ENCODE results near the gene NOXO1.
"Not testable (repeated sequence)": the region's sequence is repeated elsewhere in the genome, so short reads cannot be mapped to it uniquely, and the experiment has no call there.

Gene NOXO1

GRCh38 chr16:1946495-1947368, 34.5 kb downstream of the NOXO1 start:
- H3K4me3 Mint-ChIP-seq = no peak overlapping the region
- H3K4me1 Mint-ChIP-seq (ENCODE audit: low read depth in 2 of 2) = peaks cover 9 to 11% of the 10 kb centered on the region in 2 donors
- peaks cover 0 to 8% of the 10 kb centered on the region in 2 donors for H3K27me3 Mint-ChIP-seq
- no peak for ATAC-seq (replicated peaks)
- no peaks in the 10 kb centered on the region for H3K9me3 Mint-ChIP-seq
- no peaks in the 10 kb centered on the region for H3K36me3 Mint-ChIP-seq (ENCODE audit: insufficient read depth)
- no peak overlapping the region for H3K27ac Mint-ChIP-seq
- DNase-seq = no peak

DNA sequence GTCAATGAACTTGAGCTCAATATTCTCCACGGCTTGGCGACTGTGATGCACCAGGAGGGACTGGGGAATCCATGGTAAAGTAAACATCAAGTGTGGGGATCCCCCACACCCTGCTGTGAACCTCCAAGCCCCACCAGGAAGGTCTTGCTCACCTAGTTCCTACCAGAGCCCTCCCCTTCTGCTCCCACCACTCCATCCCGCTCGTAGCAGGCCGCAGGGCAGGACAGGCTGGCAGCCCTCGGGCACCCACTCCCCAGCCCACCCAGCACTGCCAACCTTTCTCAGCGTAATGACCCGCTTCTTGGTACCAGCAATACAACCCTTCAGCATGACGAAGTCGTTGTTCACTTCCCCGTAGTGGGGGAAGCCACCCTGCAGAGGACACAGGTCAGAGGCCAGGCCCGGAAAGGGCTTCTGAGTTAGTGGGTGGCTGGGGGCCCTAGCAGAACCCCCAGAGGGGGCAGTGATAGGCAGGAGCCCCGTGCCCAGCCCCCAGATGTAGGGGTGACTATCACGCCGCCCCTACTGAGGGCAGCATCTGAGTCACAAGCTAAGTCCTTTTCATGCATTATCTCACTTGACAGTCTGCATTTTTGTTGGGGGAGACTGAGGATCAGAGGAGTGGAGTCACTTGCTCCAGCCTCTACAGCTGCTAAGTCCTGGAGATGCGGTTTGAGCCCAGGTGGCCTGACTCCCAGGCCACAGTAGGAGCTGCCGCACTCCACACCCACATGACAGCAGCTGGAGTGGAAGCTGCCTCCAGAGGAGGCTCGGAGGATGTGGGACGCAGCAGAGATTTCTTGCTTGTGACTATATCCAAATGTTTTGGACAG, 35.5 kb downstream of the NOXO1 start:
- Mint-ChIP-seq H3K4me1 (ENCODE audit: low read depth in 2 of 2) (peaks cover 9 to 13% of the 10 kb centered on the region in 2 donors), H3K27ac (no peak overlapping the region), H3K36me3 (ENCODE audit: insufficient read depth) (no peaks in the 10 kb centered on the region), H3K27me3 (peaks cover 0 to 1% of the 10 kb centered on the region in 2 donors), H3K4me3 (no peak overlapping the region), H3K9me3 (no peaks in the 10 kb centered on the region)
- no peak for ATAC-seq (replicated peaks)
- no peak for DNase-seq

- peak overlapping the region; percentile 51 to 64 for H3K4me3 Mint-ChIP-seq
- peaks cover 7% of the 10 kb centered on the region for H3K36me3 Mint-ChIP-seq (ENCODE audit: insufficient read depth)
- no peaks in the 10 kb centered on the region for H3K27me3 Mint-ChIP-seq
- no peak for DNase-seq
- H3K9me3 Mint-ChIP-seq = no peaks in the 10 kb centered on the region
- peaks cover 9 to 13% of the 10 kb centered on the region in 2 donors for H3K4me1 Mint-ChIP-seq (ENCODE audit: low read depth in 2 of 2)
- ATAC-seq (replicated peaks) = no peak
- H3K27ac Mint-ChIP-seq = peak overlapping the region in 1 of 2 donors; percentile 67
Measured at GRCh38 chr16:1944612-1945199, 36.6 kb downstream of the NOXO1 start.

GRCh38 chr16:1942810-1943726, 38.2 kb downstream of the NOXO1 start, which contains the start of gene MSRB1:
MSRB1 (minus strand) TSS chr16:1943199; CDS start chr16:1943156, 43 bp downstream.
- DNase-seq = peak; percentile 97 to 99 (median 98)
- H3K4me3 Mint-ChIP-seq = peak within 1 kb of the TSS; percentile 90 to 92
- H3K4me1 Mint-ChIP-seq (ENCODE audit: low read depth in 2 of 2) = peaks cover 9 to 13% of the 10 kb centered on the region in 2 donors
- no peaks in the 10 kb centered on the region for H3K9me3 Mint-ChIP-seq
- H3K27ac Mint-ChIP-seq = peak within 1 kb of the TSS; percentile 74 to 88
- H3K36me3 Mint-ChIP-seq (ENCODE audit: insufficient read depth) = peaks cover 12% of the 10 kb centered on the region
- no peaks in the 10 kb centered on the region for H3K27me3 Mint-ChIP-seq
- ATAC-seq (replicated peaks) = peak; percentile 98

DNA sequence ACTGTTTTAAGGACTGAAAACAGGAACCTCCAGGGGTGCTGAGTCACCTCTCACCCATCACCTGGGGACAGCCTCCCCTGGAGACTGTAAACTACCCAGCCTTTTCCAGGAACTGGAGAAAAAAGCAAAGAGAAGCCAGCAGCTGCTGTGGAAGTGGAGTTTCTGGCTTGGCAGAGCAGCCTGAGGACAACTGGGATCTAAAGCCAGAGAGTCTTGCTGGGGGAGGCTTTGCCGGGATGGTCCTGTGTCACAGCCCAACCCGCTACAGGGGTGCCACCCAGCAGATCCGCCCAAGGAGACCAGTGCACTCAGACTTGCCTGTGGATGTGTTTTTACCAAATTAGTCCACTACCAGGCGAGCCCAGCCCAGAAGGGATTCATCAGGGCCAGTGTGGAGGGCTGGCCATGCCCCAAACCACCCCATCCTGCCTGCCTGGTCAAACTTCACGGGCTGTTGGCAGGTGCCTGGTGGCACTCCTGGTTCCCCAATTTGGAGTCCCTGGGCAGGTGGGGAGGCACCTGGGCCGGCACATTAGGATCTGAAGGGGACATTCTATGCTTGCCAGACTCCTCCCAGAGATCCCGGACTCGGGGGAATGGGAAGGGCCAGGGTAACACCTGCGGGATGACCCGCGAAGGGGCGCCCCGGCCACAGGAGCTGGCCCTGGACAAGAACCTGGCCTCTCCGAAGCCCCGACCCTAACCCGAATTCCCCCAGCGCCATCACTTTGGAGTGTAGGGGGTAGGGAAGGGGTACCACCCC, 39.0 kb downstream of the NOXO1 start:
- Mint-ChIP-seq H3K9me3 (no peaks in the 10 kb centered on the region), H3K4me1 (ENCODE audit: low read depth in 2 of 2) (peaks cover 9 to 13% of the 10 kb centered on the region in 2 donors), H3K4me3 (peak overlapping the region; percentile 90 to 92), H3K27me3 (no peaks in the 10 kb centered on the region), H3K36me3 (ENCODE audit: insufficient read depth) (peaks cover 15% of the 10 kb centered on the region), H3K27ac (peak overlapping the region; percentile 74 to 88)
- ATAC-seq (replicated peaks) (no peak), DNase-seq (no peak)

DNA sequence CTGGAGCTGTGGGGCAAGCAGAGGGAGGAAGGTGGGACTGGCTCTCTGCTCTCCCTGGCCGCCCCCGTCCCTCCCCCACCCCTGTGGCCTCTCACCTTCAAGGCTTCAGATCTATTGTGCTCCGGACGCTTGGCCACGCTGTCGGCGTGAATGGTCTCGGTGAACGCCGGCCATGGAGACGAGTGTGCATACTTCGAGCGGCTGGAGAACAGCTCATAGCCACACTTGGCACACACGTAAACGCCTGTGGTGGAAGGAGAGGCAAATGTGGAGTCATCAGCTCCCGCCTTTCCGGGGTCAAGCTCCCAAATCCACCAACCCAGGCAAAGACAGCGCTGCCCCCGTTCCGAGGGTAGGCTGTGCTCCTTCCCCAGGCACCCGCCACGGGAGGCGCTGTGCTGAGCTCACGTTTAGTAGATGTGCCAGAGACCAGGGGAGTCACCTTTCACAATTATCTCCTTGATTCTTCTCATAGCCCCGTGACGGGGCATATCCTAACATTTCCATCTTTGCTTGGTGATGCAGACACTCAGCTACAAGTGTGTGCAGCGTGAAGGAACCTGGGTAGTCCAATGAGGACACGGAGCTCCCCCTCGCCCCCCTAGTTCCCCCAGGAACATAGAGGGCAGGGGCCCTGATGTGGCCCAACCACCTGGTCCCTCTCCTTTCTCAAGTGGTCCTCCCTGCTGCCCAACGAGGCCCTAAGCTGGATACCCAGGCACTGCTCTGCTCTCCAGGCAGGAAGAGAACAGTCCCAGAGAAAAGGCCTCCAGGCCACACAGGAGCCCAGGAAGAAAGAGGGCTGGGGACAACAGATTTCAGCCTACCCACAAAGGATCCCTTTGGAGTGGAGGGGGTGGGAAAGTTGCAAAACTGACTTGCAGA, 39.9 kb downstream of the NOXO1 start:
- DNase-seq (no peak), ATAC-seq (replicated peaks) (no peak)
- H3K9me3 Mint-ChIP-seq = no peaks in the 10 kb centered on the region
- H3K4me3 Mint-ChIP-seq = peak overlapping the region; percentile 90 to 92
- no peak overlapping the region for H3K27ac Mint-ChIP-seq
- peaks cover 15% of the 10 kb centered on the region for H3K36me3 Mint-ChIP-seq (ENCODE audit: insufficient read depth)
- no peaks in the 10 kb centered on the region for H3K27me3 Mint-ChIP-seq
- peaks cover 9 to 13% of the 10 kb centered on the region in 2 donors for H3K4me1 Mint-ChIP-seq (ENCODE audit: low read depth in 2 of 2)

DNA sequence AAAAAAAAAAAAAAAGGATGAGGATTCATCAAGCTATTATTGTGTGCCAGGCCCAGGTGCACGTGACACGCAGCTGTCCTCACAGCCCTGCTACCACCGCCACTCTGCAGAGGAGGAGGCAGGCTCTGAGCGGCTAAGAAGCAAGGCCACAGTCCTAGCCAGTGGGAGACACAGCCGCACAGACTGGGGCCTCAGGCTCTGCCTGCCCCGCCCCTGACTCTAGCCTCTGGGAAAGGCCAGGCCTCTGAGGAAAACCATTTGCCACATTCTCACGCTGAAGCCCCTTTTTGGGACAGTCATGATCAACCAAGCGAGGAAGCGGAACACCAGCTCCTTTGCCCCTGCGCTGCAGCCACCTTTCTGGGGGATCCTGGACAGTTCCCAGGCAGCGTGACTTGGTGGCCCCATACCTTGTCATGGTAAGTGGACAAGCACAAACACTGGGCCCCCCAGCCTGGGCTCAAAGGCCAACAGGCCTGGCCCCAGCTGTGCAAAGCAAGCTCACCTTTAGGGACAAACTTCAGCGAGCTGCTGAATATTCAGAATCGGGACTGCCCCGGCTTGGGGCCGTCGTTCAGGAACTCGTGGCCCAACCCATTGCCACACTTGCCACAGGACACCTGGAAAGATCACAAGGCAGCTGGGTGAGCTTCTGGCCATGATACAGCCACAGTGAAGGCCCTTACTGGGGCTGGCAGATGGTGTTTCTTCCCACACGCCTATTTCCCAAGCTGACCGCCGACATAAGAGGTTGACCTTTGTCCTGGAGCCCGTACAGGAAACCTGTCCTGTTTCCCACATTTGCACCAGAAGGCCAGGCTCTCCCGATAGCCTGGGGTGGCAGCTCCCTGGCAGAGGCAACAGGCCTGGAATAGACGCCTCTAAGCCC, 40.8 kb downstream of the NOXO1 start:
- DNase-seq (no peak), ATAC-seq (replicated peaks) (no peak)
- Mint-ChIP-seq H3K4me1 (ENCODE audit: low read depth in 2 of 2) (peaks cover 9 to 13% of the 10 kb centered on the region in 2 donors), H3K27ac (no peak overlapping the region), H3K9me3 (no peaks in the 10 kb centered on the region), H3K36me3 (ENCODE audit: insufficient read depth) (peaks cover 15% of the 10 kb centered on the region), H3K27me3 (no peaks in the 10 kb centered on the region), H3K4me3 (no peak overlapping the region)

DNA sequence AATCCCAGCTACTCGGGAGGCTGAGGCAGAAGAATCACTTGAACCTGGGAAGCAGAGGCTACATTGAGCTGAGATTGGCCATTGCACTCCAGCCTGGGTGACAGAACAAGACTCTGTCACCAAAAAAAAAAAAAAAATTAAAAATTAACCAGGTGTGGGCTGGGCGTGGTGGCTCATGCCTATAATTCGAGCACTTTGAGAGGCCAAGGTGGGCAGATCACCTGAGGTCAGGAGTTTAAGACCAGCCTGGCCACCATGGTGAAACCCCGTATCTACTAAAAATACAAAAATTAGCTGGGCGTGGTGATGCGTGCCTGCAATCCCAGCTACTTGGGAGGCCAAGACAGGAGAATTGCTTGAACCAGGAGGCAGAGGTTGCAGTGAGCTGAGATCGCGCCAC, 41.4 kb downstream of the NOXO1 start:
- H3K27ac Mint-ChIP-seq, H3K4me3 Mint-ChIP-seq: not testable (repeated sequence)

GRCh38 chr16:1938910-1939309, 42.4 kb downstream of the NOXO1 start:
- peaks cover 15% of the 10 kb centered on the region for H3K36me3 Mint-ChIP-seq (ENCODE audit: insufficient read depth)
- ATAC-seq (replicated peaks) (no peak), DNase-seq (no peak)
- no peaks in the 10 kb centered on the region for H3K9me3 Mint-ChIP-seq
- H3K4me1 Mint-ChIP-seq (ENCODE audit: low read depth in 2 of 2) = peaks cover 4 to 13% of the 10 kb centered on the region in 2 donors
- no peak overlapping the region for H3K27ac Mint-ChIP-seq
- H3K4me3 Mint-ChIP-seq = no peak overlapping the region
- no peaks in the 10 kb centered on the region for H3K27me3 Mint-ChIP-seq

More for the DNA sequence above, 41.4 kb downstream of the NOXO1 start:
- not testable (repeated sequence) for ATAC-seq (replicated peaks); DNase-seq; H3K27me3 Mint-ChIP-seq; H3K9me3 Mint-ChIP-seq
- Mint-ChIP-seq H3K4me1 (ENCODE audit: low read depth in 2 of 2) (peaks cover 9 to 13% of the 10 kb centered on the region in 2 donors), H3K36me3 (ENCODE audit: insufficient read depth) (peaks cover 15% of the 10 kb centered on the region)

DNA sequence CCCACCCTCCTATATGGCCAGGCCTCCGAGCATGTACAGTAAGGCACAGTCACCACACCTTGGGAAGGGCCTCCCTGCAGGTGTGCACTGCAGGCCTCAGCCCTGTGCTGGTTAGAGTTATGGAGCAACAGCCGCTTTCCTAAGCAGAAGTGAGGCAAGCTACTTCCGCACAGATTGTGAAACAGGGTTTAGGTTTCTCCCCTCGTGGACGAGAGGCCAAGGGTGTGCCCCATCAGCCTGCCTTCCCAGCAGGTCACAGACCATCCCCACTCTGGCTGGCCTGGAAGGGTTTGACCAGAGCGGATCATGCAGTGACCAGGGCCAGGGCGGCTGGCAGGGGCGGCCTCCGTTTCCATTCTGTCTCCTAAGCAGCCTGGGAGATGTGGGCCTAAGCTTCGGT, 43.0 kb downstream of the NOXO1 start:
- Mint-ChIP-seq H3K4me3 (no peak overlapping the region), H3K36me3 (ENCODE audit: insufficient read depth) (peaks cover 15% of the 10 kb centered on the region), H3K27ac (no peak overlapping the region), H3K9me3 (no peaks in the 10 kb centered on the region), H3K27me3 (peaks cover 0 to 3% of the 10 kb centered on the region in 2 donors), H3K4me1 (ENCODE audit: low read depth in 2 of 2) (peaks cover 4 to 10% of the 10 kb centered on the region in 2 donors)
- ATAC-seq (replicated peaks) = no peak
- DNase-seq = no peak

All from effector memory CD8-positive, alpha-beta T cell (primary cell).